ENCODE data around the gene ACCSL. TPM values are rescaled to one million over a fixed set of nuclear protein-coding genes. Genes with fewer than 3 reads are reported as not detected.

The ACCSL gene
- total RNA-seq, 1 experiment from 2014 or later = not detected

DNA sequence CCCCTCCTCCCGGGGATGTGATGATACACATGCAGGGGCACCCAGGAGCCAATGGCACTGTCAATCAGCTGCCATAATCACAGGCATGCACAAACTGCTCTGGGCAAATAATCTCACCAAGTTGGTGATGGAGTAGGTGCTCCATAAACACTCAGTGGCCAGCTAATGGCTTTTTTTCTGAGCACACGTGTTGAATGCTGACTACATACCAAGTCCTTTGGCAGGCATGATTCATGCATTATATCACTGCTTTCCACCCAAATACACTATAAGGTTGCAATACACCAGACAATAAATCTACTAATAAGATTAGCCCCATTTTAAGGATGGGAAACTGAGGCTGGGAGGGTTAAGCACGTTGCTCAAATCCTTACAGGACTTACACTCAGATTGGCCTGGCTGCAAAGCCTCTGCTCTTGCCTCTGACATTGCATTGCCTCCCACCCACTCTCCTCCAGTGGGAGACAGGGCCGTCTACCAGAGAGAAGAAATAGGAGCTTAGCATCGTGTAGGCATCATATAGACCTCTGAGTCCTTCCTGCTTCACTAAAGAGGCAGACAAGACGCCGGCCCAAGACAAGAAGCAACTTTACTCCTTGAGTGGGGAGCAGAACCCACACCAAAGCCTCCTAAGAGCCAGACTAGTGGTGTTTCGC, 32.7 kb upstream of the ACCSL start:
- ATAC-seq (no peak), DNase-seq (no peak)
- peaks cover 4% of the 10 kb centered on the region; the same call in 1 of the 2 replicates for H3K4me1 ChIP-seq (ENCODE audit: insufficient read depth, low read length)
- TF ChIP-seq EZH2 (IDR thresholded peaks at IDR 0.05; ENCODE audit: low read length, unreplicated experiment) = no peak
- TF ChIP-seq, protein P1, sequence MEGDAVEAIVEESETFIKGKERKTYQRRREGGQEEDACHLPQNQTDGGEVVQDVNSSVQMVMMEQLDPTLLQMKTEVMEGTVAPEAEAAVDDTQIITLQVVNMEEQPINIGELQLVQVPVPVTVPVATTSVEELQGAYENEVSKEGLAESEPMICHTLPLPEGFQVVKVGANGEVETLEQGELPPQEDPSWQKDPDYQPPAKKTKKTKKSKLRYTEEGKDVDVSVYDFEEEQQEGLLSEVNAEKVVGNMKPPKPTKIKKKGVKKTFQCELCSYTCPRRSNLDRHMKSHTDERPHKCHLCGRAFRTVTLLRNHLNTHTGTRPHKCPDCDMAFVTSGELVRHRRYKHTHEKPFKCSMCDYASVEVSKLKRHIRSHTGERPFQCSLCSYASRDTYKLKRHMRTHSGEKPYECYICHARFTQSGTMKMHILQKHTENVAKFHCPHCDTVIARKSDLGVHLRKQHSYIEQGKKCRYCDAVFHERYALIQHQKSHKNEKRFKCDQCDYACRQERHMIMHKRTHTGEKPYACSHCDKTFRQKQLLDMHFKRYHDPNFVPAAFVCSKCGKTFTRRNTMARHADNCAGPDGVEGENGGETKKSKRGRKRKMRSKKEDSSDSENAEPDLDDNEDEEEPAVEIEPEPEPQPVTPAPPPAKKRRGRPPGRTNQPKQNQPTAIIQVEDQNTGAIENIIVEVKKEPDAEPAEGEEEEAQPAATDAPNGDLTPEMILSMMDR (conservative IDR thresholded peaks at IDR 0.05; ENCODE audit: low read depth, low read length) = no peak
- no peak for TF ChIP-seq EZH2phosphoT487 (IDR thresholded peaks at IDR 0.05; ENCODE audit: borderline replicate concordance, low read length)
- no peak overlapping the region for H3K9ac ChIP-seq (ENCODE audit: low read length)
- H3K36me3 ChIP-seq (ENCODE audit: low read depth, low read length) = no peaks in the 10 kb centered on the region
- H3K4me3 ChIP-seq (ENCODE audit: low read length) = no peak overlapping the region
- ChIA-PET CTCF (no interaction called here), POLR2A (ENCODE audit: unreplicated experiment) (no interaction called here)
- no peak overlapping the region for H3K27ac ChIP-seq (ENCODE audit: low read length)
- H4K20me1 ChIP-seq (ENCODE audit: low read length) = no peaks in the 10 kb centered on the region
- H3F3A ChIP-seq (ENCODE audit: low read length, unreplicated experiment) = no peaks in the 10 kb centered on the region
- BruUV-seq (replicated peaks) = no TSS peak
- no peaks in the 10 kb centered on the region for H3K79me2 ChIP-seq (ENCODE audit: low read length)
- intact Hi-C loops (cut with micrococcal nuclease) = loop anchor here (5.0 kb wide), 1 partner anchor 33 kb away; no protein-coding TSS in a partner anchor
- H3K9me2 ChIP-seq (replicated peaks; ENCODE audit: low read length) = no peaks in the 10 kb centered on the region
- no peaks in the 10 kb centered on the region; the same call in 1 of the 2 replicates for H3K27me3 ChIP-seq (ENCODE audit: low read length)
- H3K4me2 ChIP-seq (ENCODE audit: low read length) = no peak overlapping the region
- no peaks in the 10 kb centered on the region for H3K9me3 ChIP-seq (ENCODE audit: low read length)
- H2AFZ ChIP-seq (ENCODE audit: low read length) = no peak overlapping the region

DNA sequence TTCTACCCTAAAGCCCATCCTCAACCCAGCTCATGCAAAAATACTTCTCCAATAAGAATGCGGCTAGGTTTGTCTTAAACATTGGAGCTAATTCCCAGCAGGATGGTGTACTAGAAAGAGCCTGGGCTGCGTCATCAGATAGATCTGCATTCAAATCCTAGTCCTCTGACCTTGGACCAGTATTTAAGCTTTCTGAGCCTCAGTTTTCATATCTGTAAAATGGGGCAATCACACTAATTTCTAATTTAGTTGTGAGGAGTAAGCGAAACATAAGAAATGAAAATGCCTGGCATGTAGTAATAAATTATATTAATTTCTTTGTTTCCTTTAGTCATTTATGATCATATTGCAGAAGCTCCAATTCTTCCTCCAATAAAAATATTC, 32.2 kb upstream of the ACCSL start:
- no TSS peak for BruUV-seq (replicated peaks)
- no peak for DNase-seq

More for the DNA sequence above, 32.2 kb upstream of the ACCSL start:
- no peak overlapping the region for H3K9ac ChIP-seq (ENCODE audit: low read length)
- no peaks in the 10 kb centered on the region for H3K36me3 ChIP-seq (ENCODE audit: low read depth, low read length)
- TF ChIP-seq EZH2 (IDR thresholded peaks at IDR 0.05; ENCODE audit: low read length, unreplicated experiment) (no peak), EZH2phosphoT487 (IDR thresholded peaks at IDR 0.05; ENCODE audit: borderline replicate concordance, low read length) (no peak)
- TF ChIP-seq, protein P1 (conservative IDR thresholded peaks at IDR 0.05; ENCODE audit: low read depth, low read length) = no peak
- H3F3A ChIP-seq (ENCODE audit: low read length, unreplicated experiment) = no peaks in the 10 kb centered on the region
- no peaks in the 10 kb centered on the region for H3K9me2 ChIP-seq (replicated peaks; ENCODE audit: low read length)
- no peak overlapping the region for H3K4me2 ChIP-seq (ENCODE audit: low read length)
- H3K4me1 ChIP-seq (ENCODE audit: insufficient read depth, low read length) = peaks cover 4% of the 10 kb centered on the region; the same call in 1 of the 2 replicates
- H3K4me3 ChIP-seq (ENCODE audit: low read length) = no peak overlapping the region
- H2AFZ ChIP-seq (ENCODE audit: low read length) = no peak overlapping the region
- H3K79me2 ChIP-seq (ENCODE audit: low read length) = no peaks in the 10 kb centered on the region
- POLR2A ChIA-PET (ENCODE audit: unreplicated experiment) = no interaction called here
- no peaks in the 10 kb centered on the region; the same call in 1 of the 2 replicates for H3K27me3 ChIP-seq (ENCODE audit: low read length)
- intact Hi-C loops (cut with micrococcal nuclease) = loop anchor here (5.0 kb wide), 1 partner anchor 33 kb away; no protein-coding TSS in a partner anchor
- CTCF ChIA-PET = no interaction called here
- no peak overlapping the region for H3K27ac ChIP-seq (ENCODE audit: low read length)
- H3K9me3 ChIP-seq (ENCODE audit: low read length) = no peaks in the 10 kb centered on the region
- H4K20me1 ChIP-seq (ENCODE audit: low read length) = no peaks in the 10 kb centered on the region
- ATAC-seq = no peak
